Activated naive CD4-positive, alpha-beta T cell (primary cell): Measurements from ENCODE around the gene PDC.

Experiments
- DNase-seq, 4 experiments: peaks; one replicate each; lab custom pipeline; 2025; lab: John Stamatoyannopoulos, UW

Gene PDC

GRCh38 chr1:186461014-186461413 is at the start of gene PDC:
PDC (minus strand) TSS chr1:186461114; CDS start chr1:186449459, 11,655 bp downstream.
- DNase-seq = no peak

DNA sequence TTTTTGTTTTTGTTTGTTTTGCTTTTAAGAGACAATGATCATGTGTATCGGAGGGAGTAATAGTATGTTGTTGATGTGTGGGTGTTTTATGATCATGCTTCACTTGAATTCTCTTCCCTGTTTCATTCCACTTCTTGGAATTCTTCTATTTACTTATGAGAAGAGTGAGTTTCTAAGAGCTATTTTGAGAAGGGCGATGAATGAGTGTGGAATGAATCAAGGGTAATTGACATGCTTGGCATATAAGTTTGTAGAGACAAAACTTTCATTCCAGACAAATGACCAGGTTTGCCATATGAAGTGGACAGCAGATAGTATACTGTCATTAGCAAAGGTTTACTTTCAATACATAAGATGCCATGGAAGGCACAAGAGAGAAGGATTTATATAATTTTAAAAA is 42.3 kb upstream of the PDC start:
- DNase-seq = no peak

- no peak for DNase-seq
Observed at GRCh38 chr1:186502087-186502486, 41.2 kb upstream of the PDC start.

- no peak for DNase-seq
Observed at GRCh38 chr1:186500804-186501203, 39.9 kb upstream of the PDC start.

- DNase-seq = no peak
Observed at GRCh38 chr1:186499571-186499970, 38.7 kb upstream of the PDC start.

DNA sequence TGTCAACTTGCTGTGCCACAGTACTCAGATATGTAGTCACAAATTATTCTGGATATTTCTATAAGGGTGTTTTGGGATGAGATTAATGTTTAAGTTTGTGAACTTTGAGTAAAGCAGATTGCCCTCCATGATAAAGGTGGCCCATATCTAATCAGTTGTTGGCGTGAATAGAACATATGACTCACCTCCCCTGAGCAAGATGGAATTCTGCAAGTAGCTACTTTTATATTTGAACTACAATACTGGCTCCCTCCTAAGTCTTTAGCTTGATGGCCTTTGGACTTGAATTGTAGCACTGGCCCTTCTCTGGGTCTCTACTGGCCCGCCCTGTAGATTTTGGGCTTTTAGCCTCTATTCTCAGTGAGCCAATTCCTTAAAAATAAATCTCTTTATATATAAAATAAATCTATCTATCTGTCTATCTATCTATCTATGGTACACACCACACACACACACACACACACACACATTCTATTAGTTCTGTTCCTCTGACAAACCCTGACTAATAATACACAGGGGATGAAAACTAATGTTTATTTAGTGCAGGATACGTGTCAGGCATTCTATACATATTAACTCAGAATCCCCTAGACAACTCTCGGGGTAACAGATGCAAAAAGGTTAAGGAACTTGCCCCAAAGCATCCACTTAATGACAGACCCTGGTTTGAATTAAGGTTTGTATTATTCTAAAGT is 37.9 kb upstream of the PDC start:
- no peak for DNase-seq

DNA sequence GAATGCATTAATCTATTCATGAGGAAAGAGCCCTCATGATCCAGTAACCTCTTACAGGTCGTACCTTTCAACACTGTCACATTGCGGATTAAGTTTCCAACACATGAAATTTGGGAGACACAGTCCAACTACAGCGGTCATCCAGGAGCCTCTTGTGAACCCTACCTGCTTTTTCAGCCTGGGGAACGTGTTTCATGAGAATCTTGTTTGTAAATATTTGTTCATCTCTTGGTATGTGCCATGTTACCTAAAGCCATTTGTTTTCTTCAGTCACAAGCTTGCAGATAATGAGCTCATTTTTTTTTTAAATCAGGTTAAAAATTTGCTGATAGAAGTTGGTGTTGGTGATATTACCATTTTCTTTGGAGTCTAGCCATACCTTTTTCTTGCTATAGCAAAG is 37.2 kb upstream of the PDC start:
- DNase-seq = no peak

GRCh38 chr1:186497651-186498050 is 36.7 kb upstream of the PDC start:
- no peak for DNase-seq

DNA sequence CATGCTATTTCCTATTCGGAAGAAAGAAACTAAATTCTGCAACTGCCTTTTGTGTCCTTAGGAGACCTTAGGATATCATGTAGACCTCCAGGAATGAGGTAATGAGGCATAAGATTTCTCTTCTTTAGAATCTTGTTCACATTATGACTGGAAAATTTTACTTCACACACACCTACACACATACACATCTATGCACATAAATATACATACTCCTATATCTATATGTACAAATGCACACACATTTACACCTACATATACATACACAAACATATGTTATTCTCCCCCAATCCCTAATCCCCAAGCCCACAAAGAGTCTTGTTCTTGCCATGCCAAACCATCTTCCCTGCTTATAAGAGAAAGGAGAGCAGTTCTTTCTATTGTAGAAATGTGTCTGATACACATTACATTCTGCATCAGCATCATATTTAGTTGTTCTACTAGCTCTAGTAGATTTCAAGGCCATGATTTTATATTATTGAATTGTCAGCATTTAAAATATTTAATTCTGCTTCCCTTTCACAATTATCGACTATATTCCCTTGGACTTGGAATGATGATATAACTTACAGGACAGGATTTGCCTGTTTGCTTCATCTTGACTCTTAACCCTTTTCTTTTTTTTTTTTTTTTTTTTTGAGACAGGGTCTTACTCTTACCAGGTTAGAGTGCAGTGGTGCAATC is 35.4 kb upstream of the PDC start:
- no peak for DNase-seq

GRCh38 chr1:186494832-186495271 is 33.9 kb upstream of the PDC start:
- no peak for DNase-seq

DNA sequence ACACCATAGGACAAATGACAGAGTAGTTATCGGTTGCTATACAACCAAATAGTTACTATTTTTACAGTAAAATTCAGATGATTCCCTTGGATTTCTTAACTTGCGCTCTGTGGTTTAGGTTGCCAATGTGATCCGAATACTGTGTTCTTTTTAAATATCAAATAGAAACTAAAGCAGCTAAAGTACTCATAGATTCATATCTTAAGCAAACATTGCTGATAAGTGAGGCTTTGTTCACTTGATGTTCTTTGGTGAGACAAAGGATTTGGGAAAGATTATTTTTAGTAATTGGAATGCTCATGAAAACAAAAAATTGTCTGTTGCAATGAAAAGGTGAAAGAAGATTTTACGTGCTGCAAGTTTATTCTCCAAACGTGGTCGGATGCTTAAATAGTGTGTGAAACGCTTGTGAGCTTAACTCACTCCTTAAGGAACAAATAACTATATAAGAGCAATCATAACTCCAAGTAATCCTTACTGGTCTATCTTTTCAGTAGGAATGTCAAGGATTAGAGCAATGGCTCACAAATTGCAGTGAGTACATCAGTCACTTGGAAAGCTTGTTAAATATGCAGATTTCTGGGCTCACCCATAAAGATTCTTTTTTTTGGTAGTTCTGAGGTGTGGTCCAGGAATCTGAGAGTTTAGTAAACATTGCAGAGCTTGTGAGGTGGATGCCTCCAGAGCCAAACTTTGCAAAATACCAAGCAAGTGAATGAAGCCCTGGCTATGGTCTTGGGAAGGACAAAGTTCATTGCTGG is 31.8 kb upstream of the PDC start:
- DNase-seq = no peak

- DNase-seq = no peak
Observed at GRCh38 chr1:186491336-186491735, 30.4 kb upstream of the PDC start.

GRCh38 chr1:186487163-186487562 is 26.2 kb upstream of the PDC start:
- DNase-seq = no peak

- no peak for DNase-seq
Observed at GRCh38 chr1:186486061-186486460, 25.1 kb upstream of the PDC start.

- no peak for DNase-seq
Observed at GRCh38 chr1:186483561-186483960, 22.6 kb upstream of the PDC start.

DNA sequence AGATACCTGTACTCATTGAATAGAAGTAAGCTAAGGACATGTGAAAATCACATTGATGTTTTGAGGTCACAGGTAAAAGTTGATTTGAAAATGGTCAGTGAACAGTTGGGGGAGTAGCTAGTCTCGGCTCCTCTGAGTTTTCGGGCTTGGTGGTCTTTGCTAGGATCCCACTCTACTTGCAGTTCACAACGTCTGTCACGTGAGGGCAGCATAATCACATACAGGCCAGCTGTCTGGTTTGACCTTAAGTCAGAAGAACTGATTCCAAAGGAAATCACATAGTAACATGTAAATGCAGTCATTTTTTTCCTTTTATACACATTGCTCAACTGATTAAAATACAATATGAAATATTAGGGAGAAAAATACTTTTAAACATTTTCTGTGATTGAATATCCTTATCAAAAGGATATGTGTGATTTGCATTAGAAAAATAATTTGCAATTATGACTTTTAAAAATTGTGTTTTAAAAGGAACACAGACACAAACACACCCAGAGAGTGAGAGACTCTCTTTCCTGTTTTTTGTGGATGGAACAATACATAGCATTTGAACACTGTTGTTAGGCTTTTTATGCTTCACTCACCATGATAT is 21.8 kb upstream of the PDC start:
- DNase-seq = peak in 1 of 4 experiments; percentile 5

DNA sequence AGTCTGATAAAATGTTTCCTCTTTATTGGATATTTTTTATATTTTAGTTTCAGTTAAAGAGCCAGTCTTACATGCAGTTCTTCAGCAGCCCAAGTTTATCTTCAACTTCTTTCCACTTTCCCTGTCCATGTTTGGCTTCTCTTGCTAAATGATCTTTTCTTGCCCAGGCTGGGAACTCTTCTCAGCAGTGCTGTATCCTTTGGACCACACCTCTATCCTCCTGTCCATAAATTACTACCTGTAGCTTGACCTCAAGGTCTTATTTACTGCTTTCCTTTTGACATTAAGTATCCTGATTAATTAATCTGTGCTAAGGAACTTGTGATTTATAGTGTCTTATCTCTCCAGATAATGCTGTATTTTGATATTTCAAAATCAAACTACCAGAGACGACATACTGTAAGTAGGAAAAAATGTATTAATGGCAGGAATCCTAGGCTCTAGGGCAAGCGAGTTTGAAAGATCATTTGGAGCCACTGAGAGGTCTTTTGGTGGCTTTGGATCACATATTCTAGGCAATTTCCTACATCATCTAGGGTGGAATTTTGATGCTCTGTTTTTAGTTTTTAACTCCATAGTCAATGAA is 20.5 kb upstream of the PDC start:
- DNase-seq = no peak

- no peak for DNase-seq
Observed at GRCh38 chr1:186479162-186479561, 18.2 kb upstream of the PDC start.

GRCh38 chr1:186476264-186477040 is 15.5 kb upstream of the PDC start:
- DNase-seq = no peak

- DNase-seq = no peak
Observed at GRCh38 chr1:186474208-186474607, 13.3 kb upstream of the PDC start.

- DNase-seq = no peak
Observed at GRCh38 chr1:186473047-186473446, 12.1 kb upstream of the PDC start.
